22Rv1 (cell line): ENCODE measurements around the gene MAP2K2.

Source experiments
- CTCF ChIP-seq: fragments of 450-650 bp; IDR thresholded peaks from 2 replicates; pipeline ENCODE4 v1.5.1; 2017; ENCODE audit warnings: mild to moderate bottlenecking
- ZFX ChIP-seq: fragments of 450-650 bp; IDR thresholded peaks from 2 replicates; pipeline ENCODE4 v1.6.1; 2017; ENCODE audit warnings: antibody characterized with exemption, borderline replicate concordance

DNA sequence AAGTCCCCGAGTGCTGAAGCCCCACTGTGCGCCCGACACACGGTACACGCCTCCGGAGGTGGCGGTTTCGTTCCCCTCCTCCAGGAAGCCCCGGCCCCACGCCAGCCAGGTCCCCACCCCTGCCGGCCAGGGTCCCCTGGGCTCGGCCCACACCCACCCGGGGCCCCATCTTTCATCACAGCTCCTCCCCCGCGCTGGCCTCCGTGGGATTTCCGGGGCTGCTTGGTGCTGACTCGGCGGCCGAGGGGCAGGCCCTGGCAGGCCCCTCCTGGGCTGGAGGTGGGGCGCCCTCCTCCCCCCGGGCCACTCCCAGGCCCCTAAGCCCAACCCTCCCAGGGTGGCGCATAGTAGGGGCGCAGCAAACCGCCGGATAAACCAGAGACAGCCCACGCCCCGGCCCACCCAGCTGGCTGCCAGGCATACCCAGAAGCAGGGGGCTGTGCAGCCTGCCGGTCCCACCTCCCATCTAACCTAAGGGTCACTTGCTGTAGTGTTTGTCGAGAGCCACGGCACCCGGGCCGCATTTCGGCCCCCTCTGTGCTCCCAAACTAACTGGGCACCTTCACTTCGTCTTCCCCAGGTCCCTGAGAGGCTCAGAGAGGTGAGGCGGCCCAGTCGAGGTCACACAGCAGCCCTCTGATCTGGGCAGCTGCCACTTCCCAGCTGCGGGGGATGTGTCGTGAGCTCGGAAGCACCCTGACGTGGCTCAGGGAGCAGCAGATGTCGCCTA is 63.9 kb downstream of the MAP2K2 start:
- TF ChIP-seq CTCF = no peak
- TF ChIP-seq ZFX = no peak
